IPS-20b (cell line): ENCODE results near the gene ADAMTS6.

ENCODE experiments used
- H3K27ac ChIP-seq: one replicate; pipeline ENCODE4 v1.5.1; 2013; ENCODE audit warnings: low read length
- H3K27me3 ChIP-seq: 2 replicates; pipeline ENCODE4 v1.6.1; 2013; ENCODE audit warnings: mild to moderate bottlenecking, low read length, inconsistent platforms; ENCODE audit not compliant: insufficient read depth
- H3K36me3 ChIP-seq: 2 replicates; pipeline ENCODE4 v1.6.1; 2013; ENCODE audit warnings: low read depth, mild to moderate bottlenecking, inconsistent platforms, low read length, moderate library complexity; ENCODE audit not compliant: insufficient read depth
- H3K4me1 ChIP-seq: 2 replicates; pipeline ENCODE4 v1.6.1; 2013; ENCODE audit warnings: mild to moderate bottlenecking, control low read depth, inconsistent platforms, low read length, moderate library complexity; ENCODE audit not compliant: insufficient read depth
- H3K4me3 ChIP-seq: 2 replicates; pipeline ENCODE4 v1.5.1; 2013; ENCODE audit warnings: mild to moderate bottlenecking, low read length, inconsistent platforms
- H3K9ac ChIP-seq: 2 replicates; pipeline ENCODE4 v1.6.1; 2013; ENCODE audit warnings: low read depth, mild to moderate bottlenecking, inconsistent platforms, low read length, moderate library complexity
- H3K9me3 ChIP-seq: 2 replicates; pipeline ENCODE4 v1.6.1; 2013; ENCODE audit warnings: mild to moderate bottlenecking, low read depth, low read length, inconsistent platforms; ENCODE audit not compliant: insufficient read depth

Gene ADAMTS6

GRCh38 chr5:65246741-65247140 is 235.0 kb downstream of the ADAMTS6 start:
- Histone ChIP-seq H3K9me3 (no peaks in the 10 kb centered on the region), H3K4me1 (peaks cover 12% of the 10 kb centered on the region; the same call in 1 of the 2 replicates), H3K36me3 (no peaks in the 10 kb centered on the region), H3K9ac (no peak overlapping the region), H3K27ac (no peak overlapping the region), H3K4me3 (no peak overlapping the region), H3K27me3 (no peaks in the 10 kb centered on the region)

GRCh38 chr5:65244031-65244430 is 237.7 kb downstream of the ADAMTS6 start:
- Histone ChIP-seq H3K4me3 (no peak overlapping the region), H3K36me3 (no peaks in the 10 kb centered on the region), H3K9me3 (no peaks in the 10 kb centered on the region), H3K4me1 (peaks cover 12% of the 10 kb centered on the region; the same call in 1 of the 2 replicates), H3K9ac (no peak overlapping the region), H3K27ac (no peak overlapping the region), H3K27me3 (no peaks in the 10 kb centered on the region)

GRCh38 chr5:65243161-65243560 is 238.6 kb downstream of the ADAMTS6 start:
- Histone ChIP-seq H3K36me3 (no peaks in the 10 kb centered on the region), H3K9ac (no peak overlapping the region), H3K27ac (no peak overlapping the region), H3K4me3 (no peak overlapping the region), H3K9me3 (no peaks in the 10 kb centered on the region), H3K4me1 (peaks cover 12% of the 10 kb centered on the region; the same call in 1 of the 2 replicates), H3K27me3 (no peaks in the 10 kb centered on the region)

- Histone ChIP-seq H3K4me3 (no peak overlapping the region), H3K9me3 (peaks cover 25% of the 10 kb centered on the region), H3K4me1 (no peaks in the 10 kb centered on the region), H3K27ac (no peak overlapping the region), H3K36me3 (no peaks in the 10 kb centered on the region), H3K9ac (no peak overlapping the region), H3K27me3 (no peaks in the 10 kb centered on the region)
Observed at GRCh38 chr5:65229841-65230240, 251.9 kb downstream of the ADAMTS6 start.

GRCh38 chr5:65213921-65214525 is 267.7 kb downstream of the ADAMTS6 start:
- no peaks in the 10 kb centered on the region for H3K36me3 ChIP-seq
- H3K27me3 ChIP-seq = no peaks in the 10 kb centered on the region
- H3K9me3 ChIP-seq = no peaks in the 10 kb centered on the region
- peaks cover 8% of the 10 kb centered on the region; the same call in 1 of the 2 replicates for H3K4me1 ChIP-seq
- H3K9ac ChIP-seq = no peak overlapping the region
- no peak overlapping the region for H3K27ac ChIP-seq
- H3K4me3 ChIP-seq = no peak overlapping the region

- Histone ChIP-seq H3K4me1 (no peaks in the 10 kb centered on the region), H3K4me3 (no peak overlapping the region), H3K27ac (no peak overlapping the region), H3K36me3 (no peaks in the 10 kb centered on the region), H3K27me3 (no peaks in the 10 kb centered on the region), H3K9me3 (no peaks in the 10 kb centered on the region), H3K9ac (no peak overlapping the region)
Observed at GRCh38 chr5:65209341-65209740, 272.4 kb downstream of the ADAMTS6 start.

DNA sequence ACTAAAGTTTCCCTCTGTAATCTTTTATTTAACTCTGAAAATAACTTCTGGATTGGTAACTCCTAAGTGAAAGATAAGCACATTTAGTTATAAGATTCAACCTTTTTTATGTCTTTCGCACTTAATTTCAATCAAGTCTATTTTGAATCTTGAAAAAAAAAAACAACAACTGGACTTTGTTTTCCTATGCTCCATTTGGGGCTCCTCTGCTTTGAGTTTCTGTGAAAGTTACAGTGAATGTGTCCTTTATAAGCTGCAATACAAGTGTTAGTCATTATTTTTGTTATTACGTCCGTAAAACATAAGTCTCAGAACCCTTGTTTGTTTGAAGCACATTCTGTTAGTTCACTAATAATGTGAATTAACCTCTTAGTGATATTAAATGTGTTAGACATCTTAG is 276.8 kb downstream of the ADAMTS6 start:
- Histone ChIP-seq H3K36me3 (no peaks in the 10 kb centered on the region), H3K27me3 (no peaks in the 10 kb centered on the region), H3K9ac (no peak overlapping the region), H3K9me3 (no peaks in the 10 kb centered on the region), H3K4me1 (no peaks in the 10 kb centered on the region), H3K4me3 (no peak overlapping the region), H3K27ac (no peak overlapping the region)

GRCh38 chr5:65203746-65204145 is 278.0 kb downstream of the ADAMTS6 start:
- H3K27ac ChIP-seq = no peak overlapping the region
- no peaks in the 10 kb centered on the region for H3K36me3 ChIP-seq
- H3K9ac ChIP-seq = no peak overlapping the region
- no peaks in the 10 kb centered on the region for H3K27me3 ChIP-seq
- no peaks in the 10 kb centered on the region for H3K9me3 ChIP-seq
- H3K4me3 ChIP-seq = no peak overlapping the region
- H3K4me1 ChIP-seq = no peaks in the 10 kb centered on the region

DNA sequence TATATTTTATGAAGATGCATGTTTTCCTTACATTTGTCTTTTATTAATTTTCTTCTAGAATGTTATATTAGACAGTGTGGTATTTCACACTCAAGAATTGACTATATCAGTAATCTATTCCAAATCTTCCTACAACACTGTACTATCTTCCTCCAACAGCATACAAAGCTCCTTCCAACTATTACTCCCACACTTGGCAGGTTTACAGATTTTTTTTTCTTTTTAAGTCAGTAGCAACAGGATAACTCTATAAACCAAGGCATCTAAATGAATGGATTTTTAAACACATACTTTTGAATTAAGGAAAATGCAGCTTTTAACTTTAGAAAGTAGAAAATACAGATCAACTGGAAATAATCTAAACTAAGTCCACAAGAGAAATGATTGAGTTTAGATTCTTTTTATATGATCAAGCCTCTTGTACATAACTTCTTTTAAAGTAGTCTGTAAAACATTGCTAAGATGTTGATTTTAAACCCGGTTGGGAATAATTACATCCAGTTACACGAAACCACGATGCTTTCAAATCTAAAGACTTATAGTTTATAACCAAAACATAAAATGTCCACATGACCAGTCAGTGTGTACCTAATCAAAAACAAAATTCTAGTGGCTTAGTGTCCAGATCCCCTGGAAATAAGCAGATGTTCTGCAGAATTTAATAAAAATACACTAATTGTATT is 281.6 kb downstream of the ADAMTS6 start:
- Histone ChIP-seq H3K27ac (no peak overlapping the region), H3K9me3 (no peaks in the 10 kb centered on the region), H3K4me1 (no peaks in the 10 kb centered on the region), H3K9ac (no peak overlapping the region), H3K27me3 (no peaks in the 10 kb centered on the region), H3K36me3 (no peaks in the 10 kb centered on the region), H3K4me3 (no peak overlapping the region)

- no peaks in the 10 kb centered on the region for H3K36me3 ChIP-seq
- H3K4me3 ChIP-seq = no peak overlapping the region
- H3K9ac ChIP-seq = no peak overlapping the region
- no peak overlapping the region for H3K27ac ChIP-seq
- no peaks in the 10 kb centered on the region for H3K27me3 ChIP-seq
- no peaks in the 10 kb centered on the region for H3K4me1 ChIP-seq
- no peaks in the 10 kb centered on the region for H3K9me3 ChIP-seq
Observed at GRCh38 chr5:65198456-65199120, 283.1 kb downstream of the ADAMTS6 start.

- Histone ChIP-seq H3K27ac (no peak overlapping the region), H3K9me3 (no peaks in the 10 kb centered on the region), H3K4me3 (no peak overlapping the region), H3K36me3 (no peaks in the 10 kb centered on the region), H3K9ac (no peak overlapping the region), H3K27me3 (no peaks in the 10 kb centered on the region), H3K4me1 (no peaks in the 10 kb centered on the region)
Observed at GRCh38 chr5:65197531-65198455, 283.9 kb downstream of the ADAMTS6 start.
